ENCODE measurements around the gene AMDHD2.

DNA sequence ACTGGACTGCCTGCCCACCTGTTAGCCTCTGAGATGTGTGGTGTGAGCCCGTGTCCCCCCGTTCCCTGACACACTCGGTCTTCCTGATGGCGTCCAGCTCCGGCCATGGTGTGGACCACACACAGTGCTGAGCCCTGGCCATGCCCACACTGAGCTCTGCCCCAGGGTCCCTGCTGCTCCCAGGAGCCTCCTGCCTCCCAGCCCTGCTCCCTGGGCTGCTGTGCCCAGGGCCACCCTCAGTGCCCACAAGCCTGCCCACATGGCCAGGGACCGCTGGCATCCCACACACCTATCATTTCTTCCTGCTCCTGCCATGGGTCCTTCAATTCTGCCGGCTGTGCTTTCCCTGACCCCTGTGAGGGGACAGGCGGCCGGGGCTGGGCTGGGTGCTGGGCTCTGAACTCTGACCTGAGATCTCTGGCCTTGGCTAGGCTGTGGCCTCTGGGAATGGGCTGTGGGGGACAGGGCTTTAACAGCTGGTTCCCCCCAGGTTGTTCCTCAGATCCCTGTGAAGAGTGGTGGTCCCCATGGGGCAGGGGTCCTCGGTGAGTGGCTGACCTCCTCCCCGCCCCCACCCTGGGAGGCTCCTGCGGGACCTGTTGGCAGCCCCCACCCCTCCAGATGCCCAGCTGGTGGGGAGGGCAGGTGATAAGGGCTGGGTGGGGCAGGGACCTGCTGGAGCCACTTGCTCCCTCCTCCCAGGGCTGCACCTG lies 7.1 kb downstream of the AMDHD2 start:
- TF ChIP-seq EZH2phosphoT487 (IDR thresholded peaks at IDR 0.05; ENCODE audit: insufficient read depth, low read depth): no peak
- no peak for TF ChIP-seq EZH2 (IDR thresholded peaks at IDR 0.05; ENCODE audit: insufficient read depth, poor library complexity, severe bottlenecking)

Data from GM23248 (cell line).